HS-5 (cell line): ENCODE data around the gene ANKIB1.
A peak's percentile ranks its signal among the peaks of the same experiment; 100 is the strongest.
"Not testable (repeated sequence)": the region's sequence is repeated elsewhere in the genome, so short reads cannot be mapped to it uniquely, and the experiment has no call there.

Source experiments
- DNase-seq: peaks from one replicate; pipeline ENCODE4 v3.0.0-alpha.2; 2012; ENCODE audit warnings: low read depth

The ANKIB1 gene, protein sequence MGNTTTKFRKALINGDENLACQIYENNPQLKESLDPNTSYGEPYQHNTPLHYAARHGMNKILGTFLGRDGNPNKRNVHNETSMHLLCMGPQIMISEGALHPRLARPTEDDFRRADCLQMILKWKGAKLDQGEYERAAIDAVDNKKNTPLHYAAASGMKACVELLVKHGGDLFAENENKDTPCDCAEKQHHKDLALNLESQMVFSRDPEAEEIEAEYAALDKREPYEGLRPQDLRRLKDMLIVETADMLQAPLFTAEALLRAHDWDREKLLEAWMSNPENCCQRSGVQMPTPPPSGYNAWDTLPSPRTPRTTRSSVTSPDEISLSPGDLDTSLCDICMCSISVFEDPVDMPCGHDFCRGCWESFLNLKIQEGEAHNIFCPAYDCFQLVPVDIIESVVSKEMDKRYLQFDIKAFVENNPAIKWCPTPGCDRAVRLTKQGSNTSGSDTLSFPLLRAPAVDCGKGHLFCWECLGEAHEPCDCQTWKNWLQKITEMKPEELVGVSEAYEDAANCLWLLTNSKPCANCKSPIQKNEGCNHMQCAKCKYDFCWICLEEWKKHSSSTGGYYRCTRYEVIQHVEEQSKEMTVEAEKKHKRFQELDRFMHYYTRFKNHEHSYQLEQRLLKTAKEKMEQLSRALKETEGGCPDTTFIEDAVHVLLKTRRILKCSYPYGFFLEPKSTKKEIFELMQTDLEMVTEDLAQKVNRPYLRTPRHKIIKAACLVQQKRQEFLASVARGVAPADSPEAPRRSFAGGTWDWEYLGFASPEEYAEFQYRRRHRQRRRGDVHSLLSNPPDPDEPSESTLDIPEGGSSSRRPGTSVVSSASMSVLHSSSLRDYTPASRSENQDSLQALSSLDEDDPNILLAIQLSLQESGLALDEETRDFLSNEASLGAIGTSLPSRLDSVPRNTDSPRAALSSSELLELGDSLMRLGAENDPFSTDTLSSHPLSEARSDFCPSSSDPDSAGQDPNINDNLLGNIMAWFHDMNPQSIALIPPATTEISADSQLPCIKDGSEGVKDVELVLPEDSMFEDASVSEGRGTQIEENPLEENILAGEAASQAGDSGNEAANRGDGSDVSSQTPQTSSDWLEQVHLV

DNA sequence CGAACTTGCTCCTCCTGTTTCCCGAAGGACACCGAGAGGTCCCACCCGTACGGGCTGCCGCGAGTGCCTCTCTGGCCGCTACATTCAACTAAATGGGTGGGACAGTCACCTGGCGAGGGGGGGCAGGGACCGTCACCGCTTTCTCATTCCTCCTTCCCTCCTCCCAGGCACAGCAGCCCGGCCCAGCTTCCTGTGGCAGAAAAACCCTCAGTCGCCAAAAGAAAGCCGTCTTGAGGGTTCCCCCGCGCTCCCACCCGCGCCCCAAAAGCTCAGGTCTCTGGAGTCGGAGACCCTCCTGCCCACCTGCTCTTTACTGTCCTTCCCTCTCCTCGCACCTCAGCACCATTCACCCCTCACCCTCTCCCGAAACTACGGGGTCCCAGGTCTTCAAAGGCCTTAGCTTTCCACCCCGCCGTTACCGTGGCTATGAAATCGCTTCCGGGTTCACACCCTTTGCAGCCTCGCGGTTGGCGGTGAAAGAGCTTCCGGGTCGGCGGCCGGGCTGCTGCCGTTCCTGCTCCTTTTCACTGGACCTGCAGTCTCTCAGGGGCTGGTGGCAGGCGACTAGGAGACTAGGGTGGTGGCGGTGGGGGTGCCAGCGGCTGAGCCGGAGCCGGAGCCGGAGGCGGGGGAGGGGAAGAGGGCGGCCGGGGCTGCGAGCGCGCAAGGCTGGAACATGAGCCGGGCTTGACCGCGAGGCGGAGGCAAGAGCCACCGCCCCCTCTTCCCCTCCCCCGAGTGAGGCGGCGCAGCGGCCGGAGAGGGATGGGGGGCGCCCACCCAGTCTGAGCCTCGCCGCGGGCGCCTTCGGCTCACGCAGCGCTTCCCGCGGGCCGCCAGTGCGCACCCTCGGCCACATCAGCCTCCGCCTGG is at the start of gene ANKIB1, which contains the start of gene KRIT1:
ANKIB1 (plus strand) TSS at position 488 of the 873 bp plus-strand sequence. CDS start 49,005 bp downstream, outside the sequence.
KRIT1 (minus strand) TSS at position 428 of the 873 bp plus-strand sequence. CDS start 3,779 bp downstream, outside the sequence.
- peak; percentile 50 for DNase-seq

DNA sequence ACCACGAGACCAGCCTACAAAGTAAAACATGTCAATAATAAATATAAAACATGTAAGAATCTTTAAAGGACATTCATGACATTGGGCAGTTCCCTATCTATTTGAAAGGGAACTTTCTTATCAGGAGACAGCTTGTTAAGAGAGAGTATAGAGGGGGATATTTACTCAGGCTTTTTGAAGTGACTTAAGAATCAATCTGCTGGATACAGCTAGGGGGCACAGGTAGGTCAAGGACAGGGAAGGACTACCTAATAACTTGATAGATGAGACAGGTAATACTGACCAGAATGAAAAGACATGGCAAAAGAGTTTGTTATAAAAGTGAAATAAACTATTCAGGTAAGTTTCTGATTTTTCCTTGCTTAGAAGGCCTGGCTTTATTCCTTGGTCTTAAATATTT is 45.0 kb upstream of the ANKIB1 start:
- DNase-seq: no peak

GRCh38 chr7:92205987-92206386 is 39.8 kb upstream of the ANKIB1 start:
- DNase-seq: no peak

- DNase-seq: no peak
Measured at GRCh38 chr7:92206672-92207071, 39.1 kb upstream of the ANKIB1 start.

- no peak for DNase-seq
Measured at GRCh38 chr7:92221766-92222165, 24.0 kb upstream of the ANKIB1 start.

DNA sequence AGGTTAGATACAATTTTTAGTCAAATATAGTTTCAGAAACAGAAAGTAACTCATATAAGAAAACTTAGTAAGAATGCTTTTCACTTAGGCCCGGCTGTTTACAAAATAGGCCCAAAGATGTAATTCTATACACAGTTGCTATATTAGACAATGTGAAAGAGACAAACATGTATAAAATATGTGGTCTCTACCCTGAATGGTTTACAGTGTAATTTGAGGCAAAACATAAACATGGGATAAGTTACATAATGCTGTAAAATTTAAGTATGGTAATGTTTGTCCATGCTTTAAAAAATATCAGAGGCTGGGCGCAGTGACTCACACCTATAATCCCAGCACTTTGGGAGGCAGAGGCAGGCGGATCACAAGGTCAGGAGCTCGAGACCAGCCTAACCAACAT is 18.8 kb upstream of the ANKIB1 start:
- no peak for DNase-seq

DNA sequence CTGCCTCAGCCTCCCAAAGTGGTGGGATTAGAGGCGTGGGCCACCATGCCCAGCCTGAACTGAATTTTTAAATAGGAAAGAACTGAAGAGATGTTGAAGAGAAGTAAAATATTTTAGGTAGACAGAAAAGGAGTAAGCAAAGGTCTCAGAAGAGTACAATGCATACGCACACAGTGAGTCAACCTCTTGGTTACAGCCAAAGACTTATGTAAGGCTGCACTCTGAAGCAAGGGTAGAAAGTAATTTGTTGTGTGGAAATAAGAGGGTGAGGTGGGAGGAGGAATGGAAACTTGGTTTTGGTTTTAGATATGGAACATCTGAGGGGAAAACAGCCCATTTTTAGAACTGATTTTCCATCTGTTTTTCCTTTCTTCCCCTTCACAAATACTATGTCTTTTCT is 17.7 kb upstream of the ANKIB1 start:
- DNase-seq: no peak

- no peak for DNase-seq
Measured at GRCh38 chr7:92228742-92229141, 17.0 kb upstream of the ANKIB1 start.

DNA sequence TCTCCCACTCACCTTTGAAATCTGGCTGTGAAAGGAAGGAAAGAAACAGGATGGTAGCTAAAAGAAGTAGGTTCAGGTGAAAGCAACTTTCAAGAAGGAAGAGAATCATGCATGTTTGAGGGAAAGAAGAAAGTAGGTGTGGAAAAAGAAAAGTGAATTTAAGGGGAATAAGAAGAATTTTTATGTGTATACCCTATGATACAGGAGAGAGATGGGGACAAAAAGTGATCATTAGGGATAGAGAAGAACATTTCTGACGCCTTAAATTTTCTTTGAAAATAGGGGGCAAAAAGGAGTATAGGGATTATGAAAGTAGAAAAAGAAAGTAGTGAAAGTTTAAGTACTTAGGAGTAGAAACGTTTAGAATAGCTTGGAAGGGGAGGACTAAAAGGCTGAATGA is 15.2 kb upstream of the ANKIB1 start:
- DNase-seq: no peak

DNA sequence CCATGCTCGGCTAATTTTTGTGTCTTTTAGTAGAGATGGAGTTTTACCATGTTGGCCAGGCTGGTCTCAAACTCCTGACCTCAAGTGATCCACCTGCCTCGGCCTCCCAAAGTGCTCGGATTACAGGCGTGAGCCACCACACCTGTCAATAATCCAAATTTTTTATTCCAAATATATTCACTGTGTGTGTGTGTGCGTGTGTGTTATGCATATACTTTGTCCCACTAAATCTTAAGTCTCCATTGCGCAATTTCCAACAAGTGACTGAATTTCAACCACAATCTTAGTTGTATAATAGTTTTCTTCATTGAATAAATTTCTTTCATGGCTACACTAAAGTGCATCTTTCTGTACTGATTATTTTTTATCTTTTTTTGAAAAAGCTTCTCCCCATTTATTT is 2.8 kb upstream of the ANKIB1 start:
- DNase-seq: no peak

DNA sequence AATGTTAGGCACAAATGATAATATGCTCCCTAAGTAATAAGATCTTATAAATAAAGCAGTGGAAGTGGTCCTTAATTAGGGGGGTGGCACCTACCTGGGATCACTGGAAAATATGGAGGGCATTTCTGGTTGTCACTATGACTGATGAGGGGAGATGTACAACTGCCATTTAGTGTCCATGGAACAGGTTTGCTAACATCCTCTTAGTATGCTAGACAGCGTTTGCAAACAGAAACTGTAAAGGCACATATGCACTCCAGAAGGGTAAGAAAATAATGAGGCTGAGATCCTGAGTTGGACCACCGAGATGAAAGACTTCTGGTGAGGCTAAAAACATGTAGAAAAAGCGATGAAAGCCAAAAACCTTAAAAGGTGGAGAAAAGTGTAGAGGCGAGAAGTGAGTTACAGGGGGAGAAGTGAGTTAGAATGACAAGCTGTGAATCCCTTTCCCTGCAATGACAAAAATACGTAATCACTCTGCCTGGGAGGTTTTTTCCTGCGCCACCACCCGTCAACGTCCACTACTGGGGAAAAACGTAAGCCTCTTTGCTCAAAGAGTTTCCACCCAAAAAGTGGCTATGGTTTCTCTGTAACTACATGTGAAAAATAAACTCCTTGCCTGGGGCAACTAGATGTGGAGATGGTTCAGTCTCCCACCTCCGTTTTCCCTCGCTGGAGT is 827 bp upstream of the ANKIB1 start:
- DNase-seq: no peak

- no peak for DNase-seq
Measured at GRCh38 chr7:92246360-92247101, 757 bp downstream of the ANKIB1 start.

- no peak for DNase-seq
Measured at GRCh38 chr7:92250603-92251002, 4.8 kb downstream of the ANKIB1 start.

DNA sequence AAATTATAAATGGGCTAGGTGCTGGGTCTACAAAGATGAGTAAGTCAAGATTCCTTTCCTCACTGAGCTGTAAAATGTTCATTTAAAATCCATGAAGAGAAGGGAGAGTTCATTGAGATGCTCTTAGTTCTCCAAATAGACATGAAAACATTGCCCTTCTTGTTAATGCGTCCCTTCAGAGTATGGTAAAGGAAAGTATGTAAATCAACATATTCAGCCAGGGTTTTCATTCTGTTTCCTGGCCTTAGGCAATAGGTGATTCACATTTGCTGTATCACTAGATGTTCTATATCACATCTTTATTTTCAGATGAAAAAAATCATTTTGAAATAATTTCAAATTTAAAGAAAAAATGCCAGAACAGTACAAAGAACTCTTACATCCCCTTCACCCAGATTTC is 5.4 kb downstream of the ANKIB1 start:
- DNase-seq: no peak

- no peak for DNase-seq
Measured at GRCh38 chr7:92253251-92253650, 7.5 kb downstream of the ANKIB1 start.

DNA sequence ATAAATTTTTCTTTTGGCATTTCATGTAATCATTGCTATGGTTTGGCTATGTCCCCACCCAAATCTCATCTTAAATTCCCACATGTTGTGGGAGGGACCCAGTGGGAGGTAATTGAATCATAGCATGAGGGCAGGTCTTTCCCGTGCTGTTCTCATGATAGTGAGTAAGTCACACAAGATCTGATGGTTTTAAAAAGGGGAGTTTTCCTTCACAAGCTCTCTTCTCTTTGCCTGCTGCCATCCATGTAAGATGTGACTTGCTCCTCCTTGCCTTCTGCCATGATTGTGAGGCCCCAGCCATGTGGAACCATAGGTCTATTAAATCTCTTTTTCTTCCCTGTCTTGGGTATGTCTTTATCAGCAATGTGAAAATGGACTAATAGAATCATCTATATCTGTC is 9.0 kb downstream of the ANKIB1 start:
- not testable (repeated sequence) for DNase-seq

DNA sequence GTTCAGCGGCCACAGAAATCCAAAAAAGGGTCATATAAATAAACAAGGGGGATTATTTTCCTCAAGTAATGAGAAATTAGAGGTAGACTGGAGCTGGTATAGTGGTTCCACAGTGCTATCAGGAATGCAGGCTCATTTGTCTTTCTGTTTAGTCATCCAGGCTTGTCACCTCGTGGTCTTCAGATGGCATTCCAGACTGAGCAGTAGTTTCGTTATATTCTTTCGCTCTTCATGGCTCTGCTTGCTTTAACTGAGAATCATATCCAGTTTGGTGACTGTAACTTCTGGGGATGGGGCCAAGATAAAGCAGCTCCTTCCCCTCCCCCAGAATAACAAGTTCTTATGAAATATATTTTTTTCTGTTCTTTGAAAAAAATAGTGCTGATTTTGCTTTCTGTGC is 9.5 kb downstream of the ANKIB1 start:
- DNase-seq: peak; percentile 18

GRCh38 chr7:92259062-92259461 is 13.3 kb downstream of the ANKIB1 start:
- DNase-seq: no peak

- DNase-seq: no peak
Measured at GRCh38 chr7:92259610-92260247, 14.0 kb downstream of the ANKIB1 start.
